Measurements from ENCODE around the gene SEMA7A.
A peak's percentile ranks its signal among the peaks of the same experiment; 100 is the strongest.
"Not testable (repeated sequence)": the region's sequence is repeated elsewhere in the genome, so short reads cannot be mapped to it uniquely, and the experiment has no call there.

The SEMA7A gene

DNA sequence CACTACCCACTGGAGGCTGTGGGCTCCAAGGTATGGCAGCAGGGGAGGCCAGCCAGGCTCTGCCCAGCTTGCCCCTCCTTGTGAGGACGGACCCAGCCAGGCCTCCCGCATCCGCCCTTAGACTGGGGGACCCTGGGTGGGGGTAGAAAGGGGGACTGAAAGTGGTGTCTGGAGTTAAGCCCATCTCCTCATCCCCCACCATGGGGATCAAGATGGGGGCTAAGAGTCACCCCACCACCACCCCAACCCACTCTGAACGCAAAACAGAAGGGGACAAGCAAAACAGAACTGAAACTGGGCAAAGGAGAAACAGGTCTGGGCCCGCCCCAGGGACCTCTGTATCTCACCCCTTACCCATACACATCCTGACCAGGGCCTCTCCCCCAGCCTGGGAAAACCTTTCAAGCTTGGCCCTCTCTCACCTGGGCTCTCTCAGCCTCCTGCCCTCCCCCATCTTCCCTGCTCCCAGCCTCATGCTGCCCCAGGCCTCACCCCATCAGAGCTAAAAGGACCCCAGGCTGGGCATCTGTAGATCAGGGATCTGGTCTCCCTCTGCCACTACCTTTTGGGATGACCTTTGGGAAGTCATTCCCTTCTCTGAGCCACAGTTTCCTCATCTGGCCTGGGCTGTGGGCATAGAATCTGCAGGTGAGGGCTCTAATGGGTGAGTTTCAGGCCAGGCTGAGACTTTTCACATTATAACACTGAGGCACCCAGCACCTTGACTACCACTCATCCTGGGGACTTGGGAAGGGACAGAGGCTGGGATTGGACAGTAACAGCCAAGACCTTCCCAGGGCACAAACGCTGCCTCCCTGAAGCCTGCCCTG is 36.3 kb downstream of the SEMA7A start:
- DNase-seq: no peak

GRCh38 chr15:74396445-74397238 is 37.1 kb downstream of the SEMA7A start:
- peak; percentile 64 to 71 for DNase-seq

- no peak for DNase-seq
These were observed 37.7 kb downstream of the SEMA7A start for GRCh38 chr15:74396146-74396438.

DNA sequence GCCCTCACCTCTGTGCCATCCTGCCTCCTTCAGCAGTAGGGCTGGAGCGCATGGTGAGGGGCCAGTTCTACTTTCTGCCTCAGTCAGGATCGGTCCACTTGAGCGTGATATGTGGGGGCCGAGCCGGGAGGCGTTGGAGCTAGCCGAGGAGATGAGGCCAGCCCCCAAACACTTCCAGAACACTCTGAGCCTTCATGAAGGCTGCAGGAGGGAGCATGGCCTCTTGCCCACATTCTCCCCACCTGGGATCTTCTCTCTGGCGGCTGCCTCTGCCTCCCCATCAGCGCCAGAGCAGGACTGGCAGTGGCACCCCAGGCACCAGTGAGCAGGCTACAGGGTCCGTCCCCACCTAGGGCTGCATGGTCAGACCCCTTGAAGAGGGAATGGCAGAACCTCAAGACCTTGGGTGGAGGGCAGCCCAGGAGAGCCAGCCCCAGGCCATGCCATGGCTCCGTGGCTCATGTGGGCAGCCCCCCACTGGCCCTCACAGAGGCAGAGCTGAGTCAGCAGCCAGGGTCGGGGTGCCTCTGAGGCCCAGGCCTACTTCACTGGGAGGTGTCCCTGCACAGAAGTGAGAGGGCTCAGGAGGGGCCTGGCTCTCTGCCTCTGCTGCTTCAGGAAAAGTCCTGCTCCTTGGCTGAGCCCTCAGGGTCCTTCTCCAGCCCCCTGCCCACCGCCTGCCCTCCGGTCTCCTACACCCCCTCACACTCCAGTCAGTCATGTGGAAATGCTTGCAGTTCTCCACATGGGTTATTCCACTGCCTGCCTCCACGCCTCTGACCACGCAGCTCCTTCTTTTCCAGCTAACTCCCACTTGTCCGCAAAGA is 38.2 kb downstream of the SEMA7A start:
- DNase-seq: no peak

GRCh38 chr15:74394090-74394846 is 39.5 kb downstream of the SEMA7A start:
- no peak for DNase-seq

- no peak for DNase-seq
These were observed 40.3 kb downstream of the SEMA7A start for GRCh38 chr15:74393423-74393822.

DNA sequence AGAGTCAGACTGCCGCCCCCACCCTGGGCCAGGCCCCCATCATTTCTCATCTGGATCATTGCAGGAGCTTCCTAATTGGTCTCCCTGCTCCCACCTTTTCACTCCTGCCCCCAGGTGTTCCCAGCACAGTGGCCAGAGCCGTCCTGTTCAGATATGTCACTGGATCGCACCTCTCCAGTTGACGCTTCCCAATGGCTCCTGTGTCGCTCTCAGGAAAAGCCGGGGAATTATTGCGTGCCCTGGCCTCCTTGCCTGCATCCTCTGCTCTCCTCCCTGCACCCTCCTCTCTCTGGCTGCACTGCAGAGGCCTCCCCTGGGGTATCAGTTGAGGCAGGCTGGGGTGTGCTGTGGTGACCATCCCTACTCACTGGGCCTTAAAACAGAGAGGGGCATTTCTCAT is 40.9 kb downstream of the SEMA7A start:
- no peak for DNase-seq

DNA sequence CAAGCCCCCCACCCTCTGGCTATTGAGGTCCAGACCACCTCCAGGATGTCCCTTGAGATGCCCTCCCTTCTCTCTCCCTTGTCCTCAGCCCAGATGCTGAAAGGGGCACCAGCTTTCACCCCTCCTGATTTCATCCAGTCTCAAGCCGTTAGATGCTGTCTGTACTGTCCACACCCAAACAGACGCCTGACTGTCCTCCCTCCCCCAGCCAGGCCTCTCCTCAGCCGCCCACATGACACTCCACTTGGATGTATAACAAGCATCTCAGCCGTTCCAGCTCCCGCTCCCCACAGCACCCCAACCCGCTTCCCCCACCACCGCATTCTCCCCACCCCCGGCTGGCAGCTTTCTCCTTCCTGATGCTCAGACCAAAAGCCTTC is 41.3 kb downstream of the SEMA7A start:
- DNase-seq: no peak

DNA sequence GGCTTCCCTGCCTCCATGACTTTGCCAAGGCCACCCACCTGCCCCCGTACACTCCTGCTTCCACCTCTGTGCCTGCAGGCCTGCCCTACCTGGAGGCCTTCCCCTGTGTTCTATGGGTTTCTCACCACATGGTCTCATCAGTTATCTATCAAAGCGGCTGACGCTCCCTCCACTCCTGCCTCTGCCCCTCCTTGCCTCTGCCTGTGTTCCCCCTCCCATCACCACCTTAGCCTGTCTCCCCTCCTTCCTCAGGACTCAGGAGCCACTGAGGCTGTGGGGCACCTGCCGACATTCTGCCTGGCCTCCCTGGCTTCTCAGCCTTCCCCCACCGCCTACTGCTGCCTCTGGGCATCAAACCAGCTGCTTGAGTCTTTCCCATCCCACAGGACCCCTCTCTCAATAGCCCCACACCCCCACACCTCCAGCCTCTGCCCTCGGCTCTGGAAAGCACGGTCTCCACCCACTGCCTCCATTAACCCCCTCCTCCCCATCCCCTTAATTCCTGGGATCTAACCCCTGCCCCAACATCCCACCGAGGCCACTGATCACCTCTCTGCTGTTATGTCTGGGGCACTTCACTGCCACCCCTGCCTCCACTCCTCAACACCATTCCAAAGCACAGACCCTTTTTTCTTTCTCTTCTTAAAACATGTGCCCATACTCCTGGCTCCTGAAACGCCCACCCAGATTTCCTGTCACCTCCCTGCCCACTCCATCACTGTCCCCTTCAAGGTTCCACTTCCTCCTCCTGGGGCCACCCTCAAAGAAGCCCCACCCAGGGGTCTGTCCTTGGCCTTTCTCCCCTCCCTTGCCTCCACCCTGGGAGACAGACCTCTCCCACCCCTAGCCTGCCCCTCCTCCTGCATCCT is 41.9 kb downstream of the SEMA7A start:
- DNase-seq: no peak

DNA sequence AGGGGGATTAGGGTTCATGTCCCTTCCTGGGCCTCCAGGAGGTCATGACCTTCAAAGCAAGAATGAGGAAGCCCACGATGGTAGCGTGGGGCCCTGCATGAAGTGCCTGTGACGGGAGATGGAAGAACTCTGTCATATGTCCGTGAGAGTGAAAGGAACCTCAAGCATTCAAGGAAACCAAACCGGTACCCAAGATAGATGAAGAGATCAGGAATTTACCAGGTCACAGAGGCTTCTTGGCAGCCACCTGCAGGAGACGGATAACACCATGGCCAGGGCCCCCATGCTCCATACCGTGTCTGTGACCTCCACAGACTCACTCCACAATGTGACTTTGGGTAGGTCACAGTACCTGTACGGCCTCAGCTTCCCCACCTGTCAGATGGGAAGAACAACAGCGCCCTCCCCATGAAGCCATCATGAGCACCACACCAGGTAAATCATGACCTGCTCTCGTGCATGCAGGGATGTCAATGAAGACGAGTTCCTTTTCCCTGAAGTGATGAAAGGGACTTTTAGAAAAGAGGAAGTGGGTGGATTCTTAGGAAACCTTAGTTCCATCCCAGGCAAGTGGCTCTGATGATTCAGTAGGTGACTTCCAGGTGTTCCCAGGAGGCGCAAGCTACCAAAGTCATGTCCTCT is 43.0 kb downstream of the SEMA7A start:
- no peak for DNase-seq

DNA sequence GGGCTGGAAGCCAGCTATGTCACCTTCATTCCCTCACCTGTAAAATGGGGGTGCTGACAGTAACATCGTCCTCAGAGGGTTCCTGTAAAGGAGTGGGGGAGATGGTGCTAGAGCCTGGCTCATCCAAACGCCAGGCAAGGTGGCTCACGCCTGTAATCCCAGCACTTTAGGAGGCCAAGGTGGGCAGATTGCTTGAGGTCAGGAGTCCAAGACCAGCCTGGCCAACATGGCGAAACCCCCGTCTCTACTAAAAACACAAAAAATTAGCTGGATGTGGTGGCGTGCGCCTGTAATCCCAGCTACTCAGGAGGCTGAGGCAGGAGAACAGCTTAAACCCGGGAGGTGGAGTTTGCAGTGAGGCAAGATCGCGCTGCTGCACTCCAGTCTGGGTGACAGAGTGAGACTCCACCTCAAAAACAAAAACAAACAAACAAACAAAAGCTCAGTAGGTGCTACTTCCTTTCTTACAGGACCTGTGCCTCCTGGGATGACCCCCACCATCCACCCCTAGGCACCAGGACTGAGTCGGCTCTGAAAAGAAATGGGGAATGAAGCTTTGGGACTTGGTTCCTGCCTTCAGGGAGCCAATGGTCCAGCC is 43.6 kb downstream of the SEMA7A start:
- not testable (repeated sequence) for DNase-seq

GRCh38 chr15:74389241-74390048 is 44.3 kb downstream of the SEMA7A start:
- DNase-seq: no peak

- DNase-seq: no peak
These were observed 45.3 kb downstream of the SEMA7A start for GRCh38 chr15:74388363-74388951.

DNA sequence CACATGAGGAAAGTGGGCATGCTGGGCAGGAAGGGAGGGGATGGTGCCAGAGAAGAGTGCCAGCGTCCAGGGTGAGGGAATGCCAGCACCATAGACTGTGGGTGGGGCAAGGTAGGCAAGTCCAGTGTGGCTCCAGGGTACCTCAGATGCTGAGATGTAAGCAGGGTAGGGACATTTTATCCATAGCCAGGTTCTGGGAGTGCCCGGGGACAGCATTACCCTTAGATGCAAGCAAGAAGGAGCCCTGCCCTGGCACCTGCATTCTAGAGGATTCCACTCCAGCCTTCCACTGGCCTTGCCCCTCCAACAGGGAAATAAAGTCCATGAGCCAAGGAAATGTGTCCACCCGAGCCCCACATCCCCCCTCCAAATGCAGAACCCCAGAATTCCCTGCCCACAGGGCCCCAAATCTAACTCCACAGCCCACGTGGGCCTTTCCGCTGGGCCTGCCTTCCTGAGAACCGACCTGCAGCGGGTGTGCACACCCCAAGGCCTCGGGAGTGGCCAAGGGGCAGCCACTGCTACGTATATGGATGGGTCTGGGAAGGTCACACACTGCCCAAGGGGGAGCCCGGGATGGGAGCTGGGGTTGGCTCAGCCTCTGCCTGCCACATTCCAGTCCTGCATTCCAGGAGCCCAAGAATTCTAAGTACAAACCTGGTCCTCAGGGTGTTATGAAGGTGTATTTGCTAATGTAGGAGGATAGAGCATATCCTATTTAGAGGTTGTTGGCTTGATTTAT is 46.0 kb downstream of the SEMA7A start:
- no peak for DNase-seq

- DNase-seq: peak in 1 of 2 donors; percentile 11
These were observed 46.6 kb downstream of the SEMA7A start for GRCh38 chr15:74387141-74387541.

DNA sequence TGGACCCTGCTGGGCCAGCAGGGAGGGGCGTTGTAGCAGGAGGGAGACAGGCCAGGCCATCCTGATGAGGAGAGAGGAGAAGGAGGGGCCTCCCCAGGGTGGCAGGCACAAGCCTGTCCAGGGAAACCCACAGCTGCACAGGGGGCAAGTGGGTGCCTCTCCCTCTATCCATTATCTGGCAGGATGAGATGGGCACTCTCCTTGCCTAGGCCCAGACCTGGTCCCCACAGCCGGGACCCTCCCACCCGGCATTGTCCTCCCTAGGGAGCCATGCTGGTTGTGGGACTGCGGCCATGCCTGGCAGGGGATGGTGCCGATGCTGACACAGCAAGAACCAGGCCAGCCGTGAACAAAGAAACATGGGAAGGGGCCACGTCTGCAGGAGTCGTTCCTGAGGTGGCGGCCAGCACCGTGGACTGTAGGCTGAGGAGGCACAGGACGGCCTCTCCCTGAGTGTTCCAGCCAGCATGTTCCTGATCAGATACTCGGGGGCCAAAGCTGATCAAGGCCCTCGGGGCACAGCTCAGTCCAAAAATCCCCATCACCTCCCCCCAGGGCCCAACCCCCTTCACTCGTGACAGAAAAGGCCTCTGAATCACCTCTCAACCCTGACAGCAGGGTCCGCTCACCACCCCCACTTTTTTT is 47.1 kb downstream of the SEMA7A start:
- no peak for DNase-seq

DNA sequence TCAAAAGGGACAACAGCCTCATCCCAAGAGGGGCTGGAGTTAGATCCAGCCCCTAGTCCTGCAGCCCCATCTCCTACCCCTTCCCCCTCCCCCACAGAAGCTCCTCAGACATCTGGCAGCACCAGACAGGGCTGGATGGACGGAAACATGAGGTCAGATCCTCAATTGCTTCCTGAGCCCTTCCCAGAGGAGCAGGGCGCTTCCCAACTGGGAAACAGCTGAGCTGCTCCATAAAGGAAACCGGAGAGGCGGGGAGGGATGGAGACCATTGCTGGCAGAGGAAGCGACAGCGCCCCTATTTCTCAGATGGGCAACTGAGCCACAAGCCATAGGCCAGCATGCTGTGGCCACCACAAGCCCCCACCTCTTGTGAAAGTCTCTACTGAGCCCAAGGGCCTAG is 48.0 kb downstream of the SEMA7A start:
- no peak for DNase-seq

All from stimulated activated CD4-positive, alpha-beta T cell treated with anti-CD3 and anti-CD28 coated beads, Interleukin-2, amount 100 ng/mL, for 24 hours (primary cell).